Measurements from ENCODE around the gene PRSS50. TPM values are rescaled to one million over a fixed set of nuclear protein-coding genes. Genes with fewer than 3 reads are reported as not detected.

PRSS50 gene
- total and polyA plus RNA-seq, 4 experiments from 2014 or later, result not detected

DNA sequence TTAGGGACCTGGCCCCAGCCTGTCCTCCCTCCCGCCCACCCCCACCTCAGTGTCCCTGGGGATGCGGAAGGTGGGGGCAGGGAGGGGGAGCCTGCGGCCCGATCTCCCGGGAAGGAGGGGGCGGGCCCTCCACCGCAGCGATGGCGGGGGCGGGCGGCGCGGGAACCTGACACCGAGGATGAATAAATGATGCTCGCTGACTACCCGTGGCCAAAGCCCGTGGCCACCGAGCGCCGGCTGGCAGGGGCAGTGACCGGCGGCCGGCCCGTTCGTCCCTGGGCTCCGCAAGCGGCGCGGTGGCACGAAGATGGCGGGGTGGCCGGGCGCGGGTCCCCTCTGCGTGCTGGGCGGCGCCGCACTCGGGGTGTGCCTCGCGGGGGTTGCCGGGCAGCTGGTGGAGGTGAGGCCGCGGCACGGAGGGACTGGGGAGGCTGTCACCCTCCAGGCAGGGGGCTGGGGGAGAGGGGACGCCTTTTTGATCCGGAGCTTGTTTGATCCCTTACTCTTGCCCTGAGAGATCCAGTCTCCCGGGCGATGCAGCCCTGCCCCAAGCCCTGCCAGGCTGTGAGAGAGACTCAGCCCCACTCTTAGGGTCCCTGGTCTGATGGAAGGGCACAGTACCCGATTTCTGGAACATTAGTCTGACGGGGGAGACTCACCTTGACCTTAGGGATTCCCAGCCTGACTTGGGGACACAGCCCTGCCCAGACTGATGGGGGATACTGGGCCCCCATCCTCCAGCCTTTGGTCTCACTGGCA, 16.3 kb downstream of the PRSS50 start, which contains the start of gene TMIE:
Gene TMIE, plus strand, starts transcription at position 212 of the 759 bp plus-strand sequence. Its CDS starts 96 bp downstream, at position 308.
- Mint-ChIP-seq H3K4me3 (peak within 1 kb of the TSS; percentile 14 to 73 (median 58)), H3K4me1 (peaks cover 11 to 44% (median 23%) of the 10 kb centered on the region in 4 donors), H3K9me3 (no peaks in the 10 kb centered on the region), H3K27ac (peak within 1 kb of the TSS in 5 of 7 donors; percentile 11 to 70 (median 30)), H3K27me3 (peaks cover 0 to under 1% of the 10 kb centered on the region in 2 donors), H3K36me3 (no peaks in the 10 kb centered on the region)
- no peaks in the 10 kb centered on the region for H3K27me3 ChIP-seq (ENCODE audit: insufficient read depth, low read length)
- H3K9me3 ChIP-seq (ENCODE audit: control insufficient read depth in 1 of 2, low read length in 2 of 2), result no peaks in the 10 kb centered on the region
- ChIA-PET CTCF (ENCODE audit: partially characterized antibody) (interaction anchor here (0.8 to 2.4 kb wide), 3 partner anchors 11 to 210 kb away, joined by 3 to 16 read pairs (median 3); no protein-coding TSS in a partner anchor), POLR2A (ENCODE audit: partially characterized antibody) (no interaction called here)
- DNase-seq, result peak in 1 of 5 donors; percentile 31
- H3K4me1 ChIP-seq (ENCODE audit: insufficient read depth, low read length), result peaks cover 25% of the 10 kb centered on the region
- intact Hi-C loops (cut with micrococcal nuclease), result no loop called here
- no peaks in the 10 kb centered on the region for H3K36me3 ChIP-seq (ENCODE audit: insufficient read depth, low read length)
- H3K27ac ChIP-seq (ENCODE audit: low read depth, low read length), result no peak within 1 kb of the TSS
- H3K4me3 ChIP-seq (ENCODE audit: low read length in 2 of 2), result peak within 1 kb of the TSS in 1 of 2 donors; percentile 14

DNA sequence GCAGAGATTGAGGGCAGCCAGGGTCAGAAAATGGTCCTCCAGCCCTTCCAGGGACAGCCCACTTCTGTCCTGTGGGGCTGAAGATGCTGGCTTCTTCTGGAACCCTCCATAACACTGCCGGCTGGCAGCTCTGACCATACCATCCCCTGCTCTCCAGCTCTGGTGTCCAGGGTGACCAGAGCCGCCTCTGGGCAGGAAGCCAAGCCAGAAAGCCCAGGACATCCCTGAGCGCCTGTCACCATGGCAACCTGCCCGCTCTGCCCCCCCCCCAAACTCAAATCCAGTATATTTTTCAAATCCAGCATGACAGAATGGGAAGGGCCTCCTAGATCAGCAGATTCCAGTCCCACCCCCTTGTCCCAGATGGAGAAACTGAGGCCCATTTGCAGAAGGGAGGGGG, 16.9 kb downstream of the PRSS50 start:
- H3K9me3 ChIP-seq (ENCODE audit: control insufficient read depth in 1 of 2, low read length in 2 of 2), result no peaks in the 10 kb centered on the region
- ChIA-PET POLR2A (ENCODE audit: partially characterized antibody) (no interaction called here), CTCF (ENCODE audit: partially characterized antibody) (interaction anchor here (1.5 kb wide), 1 partner anchor 210 kb away, joined by 3 read pairs; no protein-coding TSS in a partner anchor)
- H3K9me3 Mint-ChIP-seq, result no peaks in the 10 kb centered on the region
- no peaks in the 10 kb centered on the region for H3K36me3 Mint-ChIP-seq
- no peaks in the 10 kb centered on the region for H3K27me3 Mint-ChIP-seq
- peak overlapping the region in 5 of 8 donors; percentile 21 to 55 (median 38) for H3K4me3 Mint-ChIP-seq
- H3K4me3 ChIP-seq (ENCODE audit: low read length in 2 of 2), result no peak overlapping the region
- no peaks in the 10 kb centered on the region for H3K27me3 ChIP-seq (ENCODE audit: insufficient read depth, low read length)
- H3K27ac Mint-ChIP-seq, result peak overlapping the region in 2 of 7 donors; percentile 24 to 55
- no peak for DNase-seq
- intact Hi-C loops (cut with micrococcal nuclease), result no loop called here
- peaks cover 31% of the 10 kb centered on the region for H3K4me1 ChIP-seq (ENCODE audit: insufficient read depth, low read length)
- peaks cover 15 to 50% (median 28%) of the 10 kb centered on the region in 4 donors for H3K4me1 Mint-ChIP-seq
- H3K27ac ChIP-seq (ENCODE audit: low read depth, low read length), result no peak overlapping the region
- H3K36me3 ChIP-seq (ENCODE audit: insufficient read depth, low read length), result no peaks in the 10 kb centered on the region

DNA sequence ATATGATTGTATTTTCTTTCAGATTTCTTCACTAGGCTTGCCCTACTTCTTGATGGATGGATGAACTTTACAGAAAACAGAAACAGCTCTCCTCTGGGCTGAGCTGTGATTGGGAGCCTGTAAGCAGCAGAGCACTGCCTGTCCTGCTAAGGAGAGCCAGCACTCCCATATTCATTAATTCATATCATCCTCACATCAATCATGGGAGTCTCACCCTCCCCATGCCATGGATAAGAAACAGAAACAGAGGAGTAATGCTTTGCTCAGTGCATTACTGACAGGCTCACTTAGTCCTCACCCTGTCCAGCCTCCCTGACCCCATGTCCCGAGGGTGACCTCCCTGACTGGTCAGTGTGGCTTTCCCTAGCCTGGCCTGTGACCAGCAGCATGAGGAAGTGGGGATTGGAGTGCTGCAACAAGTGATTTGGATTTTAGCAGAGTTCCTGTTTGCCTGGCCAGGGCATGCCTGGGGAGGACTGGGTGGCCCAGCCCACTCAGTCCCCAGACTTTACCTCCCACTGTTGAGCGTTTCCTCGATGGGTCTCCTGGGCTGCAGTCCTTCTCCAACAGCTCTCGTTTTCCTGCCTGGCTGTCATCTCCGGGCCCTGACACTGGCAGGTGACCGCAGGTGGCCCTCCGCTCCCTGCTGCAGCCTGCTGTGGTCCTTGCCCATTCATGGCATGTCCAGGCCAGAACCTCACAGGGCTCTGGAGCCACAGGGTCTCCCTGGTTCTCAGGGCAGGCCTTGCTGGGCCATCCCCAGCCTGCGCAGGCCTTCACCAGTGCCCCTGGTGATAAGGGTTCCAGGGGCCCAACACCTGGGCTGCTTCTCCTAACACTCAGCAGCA, 17.8 kb downstream of the PRSS50 start:
- CTCF ChIA-PET (ENCODE audit: partially characterized antibody), result interaction anchor here (1.3 kb wide), 1 partner anchor 36 kb away, joined by 3 read pairs; no protein-coding TSS in a partner anchor
- no peaks in the 10 kb centered on the region for H3K27me3 Mint-ChIP-seq
- H3K36me3 ChIP-seq (ENCODE audit: insufficient read depth, low read length), result no peaks in the 10 kb centered on the region
- H3K27ac Mint-ChIP-seq, result peak overlapping the region in 4 of 7 donors; percentile 33 to 70 (median 59)
- H3K4me3 ChIP-seq (ENCODE audit: low read length in 2 of 2), result no peak overlapping the region
- H3K27me3 ChIP-seq (ENCODE audit: insufficient read depth, low read length), result no peaks in the 10 kb centered on the region
- H3K4me1 ChIP-seq (ENCODE audit: insufficient read depth, low read length), result peaks cover 40% of the 10 kb centered on the region
- no peaks in the 10 kb centered on the region for H3K36me3 Mint-ChIP-seq
- no peaks in the 10 kb centered on the region for H3K9me3 Mint-ChIP-seq
- peak overlapping the region in 6 of 8 donors; percentile 21 to 45 (median 38) for H3K4me3 Mint-ChIP-seq
- POLR2A ChIA-PET (ENCODE audit: partially characterized antibody), result no interaction called here
- no peak overlapping the region for H3K27ac ChIP-seq (ENCODE audit: low read depth, low read length)
- peaks cover 21 to 59% (median 36%) of the 10 kb centered on the region in 4 donors for H3K4me1 Mint-ChIP-seq
- DNase-seq, result no peak
- H3K9me3 ChIP-seq (ENCODE audit: control insufficient read depth in 1 of 2, low read length in 2 of 2), result no peaks in the 10 kb centered on the region
- intact Hi-C loops (cut with micrococcal nuclease), result no loop called here

DNA sequence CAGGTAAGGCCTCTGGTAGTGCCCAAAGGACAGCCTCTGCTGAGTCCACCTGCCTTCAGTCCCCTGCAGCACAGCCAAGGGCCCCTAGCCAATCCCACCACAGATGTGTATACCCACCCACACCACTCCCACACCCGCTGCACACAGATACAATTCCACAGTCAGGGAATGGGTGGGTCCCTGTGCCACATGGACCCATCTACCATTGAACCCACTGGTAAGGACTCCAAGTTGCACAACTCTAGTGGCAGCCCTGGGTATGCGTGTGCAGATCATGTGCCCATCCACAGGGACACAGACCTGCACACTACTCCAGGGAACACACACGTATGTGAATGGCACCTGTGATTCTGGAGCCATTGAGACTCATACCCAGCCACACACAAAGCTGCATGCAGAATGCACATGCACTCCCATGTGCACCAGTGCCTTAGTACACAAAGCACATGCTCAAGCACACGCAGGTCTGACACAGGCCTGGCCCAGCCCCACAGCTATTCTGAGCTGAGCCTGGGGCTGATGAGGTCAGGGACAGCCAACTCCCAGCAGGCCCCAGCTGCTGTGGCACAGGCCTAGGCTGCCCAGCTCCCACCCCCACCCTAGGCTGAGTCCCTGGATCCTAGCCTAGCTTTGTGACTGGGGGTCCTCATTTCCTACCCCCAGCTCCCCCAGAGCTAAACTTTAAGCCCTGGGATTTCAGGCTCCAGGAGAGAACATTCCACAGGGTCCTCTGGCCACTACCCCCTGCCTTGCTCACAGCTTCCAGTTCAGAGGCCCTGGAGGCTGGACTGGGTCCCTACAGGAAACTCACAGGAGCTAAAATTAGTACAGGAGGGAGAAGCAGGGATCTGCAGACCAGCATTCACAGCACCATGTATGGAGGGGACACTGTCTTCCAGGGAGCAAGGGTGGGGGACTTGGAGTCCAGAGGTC, 21.4 kb downstream of the PRSS50 start:
- peak overlapping the region in 1 of 2 donors; percentile 30 for H3K4me3 ChIP-seq (ENCODE audit: low read length in 2 of 2)
- no peaks in the 10 kb centered on the region for H3K9me3 Mint-ChIP-seq
- ChIA-PET CTCF (ENCODE audit: partially characterized antibody) (interaction anchor here (0.9 to 2.8 kb wide), 8 partner anchors 10 to 207 kb away, joined by 3 to 14 read pairs (median 4); no protein-coding TSS in a partner anchor), POLR2A (ENCODE audit: partially characterized antibody) (interaction anchor here (0.5 kb wide), 1 partner anchor 520 kb away, joined by 3 read pairs; no protein-coding TSS in a partner anchor)
- peaks cover 61% of the 10 kb centered on the region for H3K4me1 ChIP-seq (ENCODE audit: insufficient read depth, low read length)
- intact Hi-C loops (cut with micrococcal nuclease), result no loop called here
- no peaks in the 10 kb centered on the region for H3K36me3 Mint-ChIP-seq
- no peak for DNase-seq
- H3K27me3 Mint-ChIP-seq, result no peaks in the 10 kb centered on the region
- no peaks in the 10 kb centered on the region for H3K36me3 ChIP-seq (ENCODE audit: insufficient read depth, low read length)
- H3K4me3 Mint-ChIP-seq, result peak overlapping the region in 6 of 8 donors; percentile 63 to 80 (median 70)
- H3K27me3 ChIP-seq (ENCODE audit: insufficient read depth, low read length), result no peaks in the 10 kb centered on the region
- no peak overlapping the region for H3K27ac ChIP-seq (ENCODE audit: low read depth, low read length)
- no peaks in the 10 kb centered on the region for H3K9me3 ChIP-seq (ENCODE audit: control insufficient read depth in 1 of 2, low read length in 2 of 2)
- peaks cover 30 to 77% (median 54%) of the 10 kb centered on the region in 4 donors for H3K4me1 Mint-ChIP-seq
- peak overlapping the region; percentile 74 to 93 (median 90) for H3K27ac Mint-ChIP-seq

DNA sequence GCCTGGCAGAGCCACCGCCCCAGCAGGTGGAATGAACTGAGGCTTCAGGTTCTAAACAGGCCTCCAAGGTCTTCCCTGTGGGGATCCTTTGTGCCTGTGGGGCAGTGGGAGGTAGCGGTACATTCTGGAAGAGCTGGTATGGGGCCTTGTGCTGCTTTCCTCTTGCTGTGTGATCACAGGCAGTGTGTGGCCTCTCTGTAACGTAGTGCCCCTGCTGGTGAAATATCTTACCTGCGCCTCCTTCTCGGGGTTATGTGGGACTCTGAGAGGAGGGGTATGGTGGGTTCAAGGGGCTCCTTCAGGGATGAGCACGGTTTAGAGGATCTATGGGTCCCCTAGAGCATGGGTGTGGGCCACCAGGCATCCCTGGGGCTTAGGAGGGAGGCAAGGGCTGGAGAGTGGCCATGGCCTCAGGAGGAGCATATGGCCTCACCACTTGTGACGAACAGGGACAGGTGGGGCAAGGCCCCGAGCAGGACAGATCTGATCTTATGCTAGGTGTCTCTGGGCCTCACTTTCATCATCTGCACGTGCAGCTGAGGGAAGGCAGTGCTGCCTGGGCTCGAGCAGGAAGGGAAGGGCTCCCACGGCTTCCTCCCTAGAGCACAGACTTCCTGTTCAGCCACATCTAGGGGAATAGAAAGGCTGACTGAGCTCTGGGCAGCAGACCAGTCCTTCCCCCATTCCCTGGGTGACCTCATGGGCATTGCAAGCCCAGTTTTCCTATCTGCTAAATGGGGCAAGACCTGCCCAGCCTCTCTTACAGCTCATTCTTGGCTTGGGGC, 22.3 kb downstream of the PRSS50 start:
- Mint-ChIP-seq H3K9me3 (no peaks in the 10 kb centered on the region), H3K4me1 (peaks cover 33 to 81% (median 59%) of the 10 kb centered on the region in 4 donors), H3K4me3 (peak overlapping the region; percentile 37 to 80 (median 68)), H3K27me3 (no peaks in the 10 kb centered on the region), H3K27ac (peak overlapping the region; percentile 74 to 93 (median 90)), H3K36me3 (no peaks in the 10 kb centered on the region)
- Histone ChIP-seq H3K27ac (ENCODE audit: low read depth, low read length) (peak overlapping the region; percentile 39), H3K9me3 (ENCODE audit: control insufficient read depth in 1 of 2, low read length in 2 of 2) (no peaks in the 10 kb centered on the region), H3K27me3 (ENCODE audit: insufficient read depth, low read length) (no peaks in the 10 kb centered on the region), H3K4me1 (ENCODE audit: insufficient read depth, low read length) (peaks cover 64% of the 10 kb centered on the region), H3K4me3 (ENCODE audit: low read length in 2 of 2) (peak overlapping the region in 1 of 2 donors; percentile 30), H3K36me3 (ENCODE audit: insufficient read depth, low read length) (no peaks in the 10 kb centered on the region)
- DNase-seq, result peak in 4 of 5 donors; percentile 43 to 49 (median 44)
- intact Hi-C loops (cut with micrococcal nuclease), result no loop called here
- POLR2A ChIA-PET (ENCODE audit: partially characterized antibody), result interaction anchor here (0.5 kb wide), 1 partner anchor 521 kb away, joined by 3 read pairs; no protein-coding TSS in a partner anchor
- CTCF ChIA-PET (ENCODE audit: partially characterized antibody), result interaction anchor here (1.0 to 2.8 kb wide), 6 partner anchors 11 to 206 kb away, joined by 3 to 14 read pairs (median 4); no protein-coding TSS in a partner anchor

DNA sequence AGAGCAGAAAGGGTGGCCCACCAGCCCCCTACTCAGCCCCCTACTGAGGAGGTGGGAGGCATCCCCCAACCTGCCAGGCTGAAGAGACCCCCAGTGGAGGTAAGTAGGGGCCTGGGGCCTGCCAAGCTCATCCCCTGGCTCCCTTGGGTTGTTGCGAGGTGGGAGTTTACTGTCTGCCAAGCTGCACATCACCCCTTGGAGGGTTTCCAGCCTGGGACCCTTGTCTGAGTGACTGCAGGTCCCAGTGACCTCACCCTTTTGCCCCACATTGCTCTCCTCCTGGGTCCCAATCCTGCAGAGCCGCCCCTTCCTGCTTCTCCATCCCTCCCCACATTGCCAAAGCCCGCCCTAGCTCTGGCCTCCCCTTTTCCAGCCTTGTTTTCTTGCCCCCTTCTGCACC, 23.1 kb downstream of the PRSS50 start:
- Histone ChIP-seq H3K27ac (ENCODE audit: low read depth, low read length) (peak overlapping the region; percentile 36), H3K4me1 (ENCODE audit: insufficient read depth, low read length) (peaks cover 69% of the 10 kb centered on the region), H3K27me3 (ENCODE audit: insufficient read depth, low read length) (no peaks in the 10 kb centered on the region), H3K9me3 (ENCODE audit: control insufficient read depth in 1 of 2, low read length in 2 of 2) (no peaks in the 10 kb centered on the region), H3K4me3 (ENCODE audit: low read length in 2 of 2) (peak overlapping the region in 1 of 2 donors; percentile 67), H3K36me3 (ENCODE audit: insufficient read depth, low read length) (no peaks in the 10 kb centered on the region)
- Mint-ChIP-seq H3K27ac (peak overlapping the region; percentile 35 to 92 (median 72)), H3K4me3 (peak overlapping the region in 7 of 8 donors; percentile 18 to 80 (median 67)), H3K36me3 (no peaks in the 10 kb centered on the region), H3K4me1 (peaks cover 37 to 81% (median 63%) of the 10 kb centered on the region in 4 donors), H3K27me3 (no peaks in the 10 kb centered on the region), H3K9me3 (no peaks in the 10 kb centered on the region)
- ChIA-PET POLR2A (ENCODE audit: partially characterized antibody) (no interaction called here), CTCF (ENCODE audit: partially characterized antibody) (interaction anchor here (1.6 kb wide), 1 partner anchor 64 kb away, joined by 3 read pairs; no protein-coding TSS in a partner anchor)
- intact Hi-C loops (cut with micrococcal nuclease), result loop anchor here (5.0 kb wide), 1 partner anchor 293 kb away; no protein-coding TSS in a partner anchor
- no peak for DNase-seq
